ENCODE measurements around the gene MRPS12.
A peak's percentile ranks its signal among the peaks of the same experiment; 100 is the strongest.

The MRPS12 gene

DNA sequence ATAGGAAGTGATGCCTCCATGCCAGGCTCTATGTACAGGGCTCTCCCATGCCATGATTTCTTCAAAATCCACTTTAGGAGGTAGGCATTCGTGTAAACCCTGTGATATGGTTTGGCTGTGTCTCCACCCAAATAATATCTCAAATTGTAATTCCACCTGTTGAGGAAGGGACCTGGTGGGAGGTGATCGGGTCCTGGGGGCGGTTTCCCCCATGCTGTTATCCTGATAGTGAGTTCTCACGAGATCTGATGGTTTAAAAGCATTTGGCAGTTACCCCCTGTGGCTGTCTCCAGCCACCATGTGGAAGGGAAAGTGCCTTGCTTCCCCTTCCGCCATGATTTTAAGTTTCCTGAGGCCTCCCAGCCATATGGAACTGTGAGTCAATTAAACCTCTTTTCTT, 8.3 kb upstream of the MRPS12 start:
- Histone ChIP-seq H3K9ac (ENCODE audit: low read length) (no peak overlapping the region), H3K36me3 (replicated peaks; ENCODE audit: low read depth, low read length) (peaks cover 36% of the 10 kb centered on the region)

GRCh38 chr19:38924388-38924787, 6.4 kb upstream of the MRPS12 start:
- H3K4me2 ChIP-seq (ENCODE audit: low read length): no peak overlapping the region
- H3K27me3 ChIP-seq (ENCODE audit: low read depth, low read length): no peaks in the 10 kb centered on the region
- peaks cover 4% of the 10 kb centered on the region for H3K4me1 ChIP-seq (ENCODE audit: low read length)
- no peak overlapping the region for H3K27ac ChIP-seq (ENCODE audit: low read length)
- no peak overlapping the region for H3K9ac ChIP-seq (ENCODE audit: low read length)
- no peaks in the 10 kb centered on the region for H4K20me1 ChIP-seq (ENCODE audit: insufficient read depth, low read length)
- H3K4me3 ChIP-seq (ENCODE audit: low read length): no peak overlapping the region
- peaks cover 35% of the 10 kb centered on the region for H3K36me3 ChIP-seq (replicated peaks; ENCODE audit: low read depth, low read length)
- H3K79me2 ChIP-seq (ENCODE audit: low read length): peaks cover 18% of the 10 kb centered on the region
- no peaks in the 10 kb centered on the region for H3K9me3 ChIP-seq (ENCODE audit: insufficient read depth, low read length)
- TF ChIP-seq EZH2phosphoT487 (IDR thresholded peaks at IDR 0.05; ENCODE audit: low read depth) (no peak), CTCF (IDR thresholded peaks at IDR 0.05; ENCODE audit: low read depth, low read length) (no peak)
- no peak overlapping the region for H2AFZ ChIP-seq (ENCODE audit: low read depth, low read length)

More for the DNA sequence above, 8.3 kb upstream of the MRPS12 start:
- H4K20me1 ChIP-seq (ENCODE audit: insufficient read depth, low read length): no peaks in the 10 kb centered on the region
- no peak overlapping the region for H3K4me3 ChIP-seq (ENCODE audit: low read length)
- TF ChIP-seq CTCF (IDR thresholded peaks at IDR 0.05; ENCODE audit: low read depth, low read length): no peak
- TF ChIP-seq EZH2phosphoT487 (IDR thresholded peaks at IDR 0.05; ENCODE audit: low read depth): no peak
- no peak overlapping the region for H3K27ac ChIP-seq (ENCODE audit: low read length)
- H3K4me1 ChIP-seq (ENCODE audit: low read length): no peaks in the 10 kb centered on the region
- peaks cover under 1% of the 10 kb centered on the region for H3K79me2 ChIP-seq (ENCODE audit: low read length)
- no peak overlapping the region for H3K4me2 ChIP-seq (ENCODE audit: low read length)
- H2AFZ ChIP-seq (ENCODE audit: low read depth, low read length): no peak overlapping the region
- H3K27me3 ChIP-seq (ENCODE audit: low read depth, low read length): no peaks in the 10 kb centered on the region
- no peaks in the 10 kb centered on the region for H3K9me3 ChIP-seq (ENCODE audit: insufficient read depth, low read length)

- H3K36me3 ChIP-seq (replicated peaks; ENCODE audit: low read depth, low read length): peaks cover 30% of the 10 kb centered on the region
- TF ChIP-seq EZH2phosphoT487 (IDR thresholded peaks at IDR 0.05; ENCODE audit: low read depth) (no peak), CTCF (IDR thresholded peaks at IDR 0.05; ENCODE audit: low read depth, low read length) (no peak)
- no peak overlapping the region for H3K27ac ChIP-seq (ENCODE audit: low read length)
- peaks cover 9% of the 10 kb centered on the region for H3K4me1 ChIP-seq (ENCODE audit: low read length)
- no peak overlapping the region for H2AFZ ChIP-seq (ENCODE audit: low read depth, low read length)
- H3K9ac ChIP-seq (ENCODE audit: low read length): no peak overlapping the region
- H3K79me2 ChIP-seq (ENCODE audit: low read length): peaks cover 49% of the 10 kb centered on the region
- H3K4me3 ChIP-seq (ENCODE audit: low read length): no peak overlapping the region
- H3K27me3 ChIP-seq (ENCODE audit: low read depth, low read length): no peaks in the 10 kb centered on the region
- no peaks in the 10 kb centered on the region for H3K9me3 ChIP-seq (ENCODE audit: insufficient read depth, low read length)
- H4K20me1 ChIP-seq (ENCODE audit: insufficient read depth, low read length): no peaks in the 10 kb centered on the region
- H3K4me2 ChIP-seq (ENCODE audit: low read length): no peak overlapping the region
Measured at GRCh38 chr19:38928391-38929001, 2.2 kb upstream of the MRPS12 start.

DNA sequence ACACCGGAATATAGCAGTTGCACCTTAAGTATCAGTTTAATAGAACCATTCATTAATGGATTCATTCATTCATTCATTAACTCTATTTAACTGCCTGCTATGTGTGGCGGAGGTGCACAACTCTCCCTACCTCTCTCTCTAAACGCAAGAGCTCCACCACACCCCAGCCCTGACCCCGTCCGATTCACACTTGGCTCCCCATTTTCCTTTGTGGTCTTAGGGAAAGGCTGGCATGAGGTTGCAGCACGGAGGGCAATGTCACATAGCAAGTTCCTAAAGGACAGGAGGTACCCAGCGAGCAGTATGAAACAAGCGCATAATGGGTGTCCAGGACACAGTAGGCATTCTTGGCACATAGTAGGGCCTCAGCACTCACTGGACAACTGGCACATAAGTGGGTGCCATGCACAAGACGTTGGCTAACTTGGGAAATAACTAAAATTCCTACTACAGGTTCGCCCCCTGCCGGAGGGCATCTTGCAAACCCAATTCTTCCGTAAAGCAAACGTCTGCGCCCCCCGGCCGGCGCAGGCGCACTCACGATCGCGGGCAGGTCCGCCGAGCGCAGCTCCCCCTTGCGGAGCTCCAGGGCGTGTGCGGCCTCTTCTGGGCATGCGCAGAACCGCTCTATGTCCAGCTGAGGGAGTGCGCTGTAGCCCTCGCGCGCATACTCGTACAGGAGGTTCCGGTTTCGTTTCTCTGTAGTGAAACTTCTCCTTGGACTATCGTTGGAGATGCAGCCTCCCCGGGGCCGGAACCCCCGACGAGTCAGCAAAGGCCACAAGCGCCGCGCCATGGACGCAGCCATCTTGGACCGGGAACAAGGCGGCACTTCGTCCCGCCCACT, 592 bp upstream of the MRPS12 start, which contains the start of gene SARS2:
Gene SARS2 (minus strand): TSS at position 835 of the 847 bp plus-strand sequence. CDS start 27 bp downstream, at position 808.
- H3K9me3 ChIP-seq (ENCODE audit: insufficient read depth, low read length): peaks cover 8% of the 10 kb centered on the region
- H3K27me3 ChIP-seq (ENCODE audit: low read depth, low read length): no peaks in the 10 kb centered on the region
- H3K27ac ChIP-seq (ENCODE audit: low read length): peak within 1 kb of the TSS; percentile 84
- H3K4me3 ChIP-seq (ENCODE audit: low read length): peak within 1 kb of the TSS; percentile 91
- peaks cover 9% of the 10 kb centered on the region for H3K4me1 ChIP-seq (ENCODE audit: low read length)
- H3K9ac ChIP-seq (ENCODE audit: low read length): peak within 1 kb of the TSS; percentile 90
- H3K36me3 ChIP-seq (replicated peaks; ENCODE audit: low read depth, low read length): peaks cover 36% of the 10 kb centered on the region
- TF ChIP-seq CTCF (IDR thresholded peaks at IDR 0.05; ENCODE audit: low read depth, low read length) (peak; percentile 99), EZH2phosphoT487 (IDR thresholded peaks at IDR 0.05; ENCODE audit: low read depth) (no peak)
- H2AFZ ChIP-seq (ENCODE audit: low read depth, low read length): peak within 1 kb of the TSS; percentile 85
- H3K4me2 ChIP-seq (ENCODE audit: low read length): peak within 1 kb of the TSS; percentile 91
- H4K20me1 ChIP-seq (ENCODE audit: insufficient read depth, low read length): no peaks in the 10 kb centered on the region
- H3K79me2 ChIP-seq (ENCODE audit: low read length): peaks cover 49% of the 10 kb centered on the region

Measured in OCI-LY3 (cell line).